IPS-18c (cell line): Measurements from ENCODE around the gene AKT3.
"Not testable (repeated sequence)": the region's sequence is repeated elsewhere in the genome, so short reads cannot be mapped to it uniquely, and the experiment has no call there.

Experiments used
- H3K4me3 ChIP-seq: 2 replicates; pipeline ENCODE4 v1.7.0; 2013; ENCODE audit warnings: low read depth, mild to moderate bottlenecking, low read length, moderate library complexity; ENCODE audit not compliant: insufficient read depth
- H3K9me3 ChIP-seq: one replicate; pipeline ENCODE4 v1.6.1; 2013; ENCODE audit warnings: mild to moderate bottlenecking, low read length, moderate library complexity; ENCODE audit not compliant: control insufficient read depth, insufficient read depth

AKT3 gene

GRCh38 chr1:243850202-243850451 is at the start of gene AKT3:
TSS of gene AKT3 (minus strand) at chr1:243850243. CDS start at chr1:243843170, 7,073 bp downstream.
- Histone ChIP-seq H3K4me3 (peak within 1 kb of the TSS; percentile 75), H3K9me3 (no peaks in the 10 kb centered on the region)

- H3K9me3 ChIP-seq = no peaks in the 10 kb centered on the region
Measured at GRCh38 chr1:243898278-243898677, 48.2 kb upstream of the AKT3 start.

GRCh38 chr1:243896313-243896712 is 46.3 kb upstream of the AKT3 start:
- H3K4me3 ChIP-seq = no peak overlapping the region
- no peaks in the 10 kb centered on the region for H3K9me3 ChIP-seq

More at GRCh38 chr1:243898278-243898677, 48.2 kb upstream of the AKT3 start:
- no peak overlapping the region for H3K4me3 ChIP-seq

- no peak overlapping the region for H3K4me3 ChIP-seq
- H3K9me3 ChIP-seq = no peaks in the 10 kb centered on the region
Measured at GRCh38 chr1:243892456-243892855, 42.4 kb upstream of the AKT3 start.

- Histone ChIP-seq H3K4me3 (no peak overlapping the region), H3K9me3 (no peaks in the 10 kb centered on the region)
Measured at GRCh38 chr1:243890576-243890975, 40.5 kb upstream of the AKT3 start.

GRCh38 chr1:243885806-243886205 is 35.8 kb upstream of the AKT3 start:
- H3K9me3 ChIP-seq = no peaks in the 10 kb centered on the region
- H3K4me3 ChIP-seq = no peak overlapping the region

GRCh38 chr1:243884603-243885002 is 34.6 kb upstream of the AKT3 start:
- H3K4me3 ChIP-seq = no peak overlapping the region
- no peaks in the 10 kb centered on the region for H3K9me3 ChIP-seq

- Histone ChIP-seq H3K4me3 (no peak overlapping the region), H3K9me3 (no peaks in the 10 kb centered on the region)
Measured at GRCh38 chr1:243883551-243883950, 33.5 kb upstream of the AKT3 start.

- Histone ChIP-seq H3K4me3 (no peak overlapping the region), H3K9me3 (no peaks in the 10 kb centered on the region)
Measured at GRCh38 chr1:243882276-243882675, 32.2 kb upstream of the AKT3 start.

- not testable (repeated sequence) for H3K4me3 ChIP-seq, H3K9me3 ChIP-seq
Measured at GRCh38 chr1:243877058-243877457, 27.0 kb upstream of the AKT3 start.

GRCh38 chr1:243855616-243856318 is 5.7 kb upstream of the AKT3 start:
- H3K9me3 ChIP-seq = no peaks in the 10 kb centered on the region
- no peak overlapping the region for H3K4me3 ChIP-seq

GRCh38 chr1:243851765-243852164 is 1.7 kb upstream of the AKT3 start:
- Histone ChIP-seq H3K9me3 (no peaks in the 10 kb centered on the region), H3K4me3 (peak overlapping the region; percentile 75; the same call in 1 of the 2 replicates)

GRCh38 chr1:243851257-243851756 is 1.3 kb upstream of the AKT3 start:
- Histone ChIP-seq H3K4me3 (peak overlapping the region; percentile 75), H3K9me3 (no peaks in the 10 kb centered on the region)

GRCh38 chr1:243850452-243851256 is 611 bp upstream of the AKT3 start:
- no peaks in the 10 kb centered on the region for H3K9me3 ChIP-seq
- H3K4me3 ChIP-seq = peak overlapping the region; percentile 75

GRCh38 chr1:243849421-243850201 is 432 bp downstream of the AKT3 start:
- H3K9me3 ChIP-seq = no peaks in the 10 kb centered on the region
- H3K4me3 ChIP-seq = peak overlapping the region; percentile 70

- H3K4me3 ChIP-seq = peak overlapping the region; percentile 70
- no peaks in the 10 kb centered on the region for H3K9me3 ChIP-seq
Measured at GRCh38 chr1:243848858-243849420, 1.1 kb downstream of the AKT3 start.

- Histone ChIP-seq H3K4me3 (peak overlapping the region; percentile 70; the same call in 1 of the 2 replicates), H3K9me3 (no peaks in the 10 kb centered on the region)
Measured at GRCh38 chr1:243848165-243848857, 1.7 kb downstream of the AKT3 start.
